IMR-90 (cell line): Measurements from ENCODE around the gene MFSD6L. TPM values are rescaled to one million over a fixed set of nuclear protein-coding genes. Genes with fewer than 3 reads are reported as not detected.

ENCODE experiments used
- ATAC-seq: fragments of 200-7000 bp; cut with Tn5 transposase; 2 replicates; pipeline ENCODE4 v1.9.1; 2020; ENCODE audit warnings: low read depth, mild to moderate bottlenecking, moderate library complexity
- BruUV-seq: library from RNA; stranded (reverse); fragments of 400-500 nt; replicated peaks from 2 replicates; lab custom pipeline; 2021; lab: Mats Ljungman, UMichigan
- CTCF ChIA-PET: fragments of 300-600 bp; formaldehyde crosslinking; extraction: SDS; loops from one replicate; lab custom pipeline; 2021; ENCODE audit warnings: antibody characterized with exemption; lab: Yijun Ruan, JAX
- POLR2A ChIA-PET: fragments of 300-600 bp; sonication (Branson Sonifier 250); formaldehyde crosslinking; loops from one replicate; lab custom pipeline; 2022; ENCODE audit warnings: antibody characterized with exemption; ENCODE audit not compliant: unreplicated experiment; lab: Charles Lee
- DNase-seq: peaks from one replicate; pipeline ENCODE4 v3.0.0; 2013
- H2AFZ ChIP-seq: replicated peaks from 2 replicates; pipeline ENCODE3; 2013; ENCODE audit warnings: low read length, mild to moderate bottlenecking; ENCODE audit not compliant: poor library complexity
- H2AK5ac ChIP-seq: 2 replicates; pipeline ENCODE4 v1.6.1; 2013; ENCODE audit warnings: low read depth, low read length, inconsistent platforms
- H2AK9ac ChIP-seq: replicated peaks from 2 replicates; pipeline ENCODE3; 2013; ENCODE audit warnings: mild to moderate bottlenecking, low read depth, low read length, moderate library complexity; ENCODE audit not compliant: poor library complexity
- H2BK120ac ChIP-seq: 2 replicates; pipeline ENCODE4 v1.6.1; 2013; ENCODE audit warnings: low read depth, low read length, inconsistent platforms
- H2BK15ac ChIP-seq: 3 replicates; pipeline ENCODE4 v1.6.1; 2013; ENCODE audit warnings: low read depth, low read length, inconsistent platforms
- H2BK20ac ChIP-seq: 2 replicates; pipeline ENCODE4 v1.6.1; 2013; ENCODE audit warnings: low read depth, mild to moderate bottlenecking, inconsistent platforms, low read length, moderate library complexity
- H2BK5ac ChIP-seq: 2 replicates; pipeline ENCODE4 v1.6.1; 2013; ENCODE audit warnings: mild to moderate bottlenecking, low read depth, low read length, inconsistent platforms; ENCODE audit not compliant: poor library complexity, severe bottlenecking
- H3K14ac ChIP-seq: replicated peaks from 2 replicates; pipeline ENCODE4 v1.6.1; 2013; ENCODE audit warnings: low read depth, low read length, inconsistent platforms
- H3K18ac ChIP-seq: 2 replicates; pipeline ENCODE4 v1.6.1; 2013; ENCODE audit warnings: low read depth, low read length, control low read depth
- H3K23ac ChIP-seq: 2 replicates; pipeline ENCODE4 v1.6.1; 2013; ENCODE audit warnings: low read depth, low read length, inconsistent platforms
- H3K27ac ChIP-seq: 2 replicates; pipeline ENCODE4 v1.5.1; 2013; ENCODE audit warnings: mild to moderate bottlenecking, control low read depth, low read length; ENCODE audit not compliant: insufficient read depth
- H3K27me3 ChIP-seq: 2 replicates; pipeline ENCODE4 v1.6.1; 2013; ENCODE audit warnings: low read length; ENCODE audit not compliant: control insufficient read depth, insufficient read depth
- H3K36me3 ChIP-seq: 2 replicates; pipeline ENCODE4 v1.6.1; 2013; ENCODE audit warnings: low read length, mixed read lengths; ENCODE audit not compliant: control insufficient read depth, insufficient read depth
- H3K4ac ChIP-seq: 2 replicates; pipeline ENCODE4 v1.6.1; 2013; ENCODE audit warnings: low read depth, low read length, inconsistent platforms
- H3K4me1 ChIP-seq: 2 replicates; pipeline ENCODE4 v1.6.1; 2013; ENCODE audit warnings: low read length, mixed read lengths; ENCODE audit not compliant: control insufficient read depth, insufficient read depth
- H3K4me2 ChIP-seq: 2 replicates; pipeline ENCODE4 v1.6.1; 2013; ENCODE audit warnings: low read depth, mild to moderate bottlenecking, control low read depth, low read length, moderate library complexity
- H3K4me3 ChIP-seq: 2 replicates; pipeline ENCODE4 v1.5.1; 2013; ENCODE audit warnings: low read depth, mild to moderate bottlenecking, control low read depth, low read length, moderate library complexity; ENCODE audit not compliant: insufficient read depth
- H3K56ac ChIP-seq: 2 replicates; pipeline ENCODE4 v1.6.1; 2013; ENCODE audit warnings: low read length, inconsistent platforms; ENCODE audit not compliant: insufficient read depth; ENCODE audit errors: extremely low read depth
- H3K79me1 ChIP-seq, 2 experiments: 2 replicates each; pipeline ENCODE4 v1.6.1; 2013; ENCODE audit warnings: low read length in 2 of 2, inconsistent platforms in 1 of 2, low read depth in 1 of 2
- H3K9ac ChIP-seq: 2 replicates; pipeline ENCODE4 v1.6.1; 2013; ENCODE audit warnings: low read depth, low read length, control low read depth
- H3K9me1 ChIP-seq: 2 replicates; pipeline ENCODE4 v1.6.1; 2013; ENCODE audit warnings: low read length, inconsistent platforms; ENCODE audit not compliant: insufficient read depth
- H3K9me3 ChIP-seq: 2 replicates; pipeline ENCODE4 v1.6.1; 2013; ENCODE audit warnings: low read length; ENCODE audit not compliant: control insufficient read depth, insufficient read depth
- H4K20me1 ChIP-seq: 2 replicates; pipeline ENCODE4 v1.6.1; 2013; ENCODE audit warnings: low read length, inconsistent platforms; ENCODE audit not compliant: insufficient read depth
- H4K5ac ChIP-seq: 2 replicates; pipeline ENCODE4 v1.6.1; 2013; ENCODE audit warnings: mild to moderate bottlenecking, low read depth, low read length, control low read depth
- H4K8ac ChIP-seq, 2 experiments: 2 replicates each; pipeline ENCODE4 v1.6.1; 2013; ENCODE audit warnings: low read depth in 2 of 2, low read length in 2 of 2, control low read depth in 1 of 2, inconsistent platforms in 1 of 2
- H4K91ac ChIP-seq: 2 replicates; pipeline ENCODE4 v1.6.1; 2013; ENCODE audit warnings: low read depth, low read length, inconsistent platforms; ENCODE audit not compliant: insufficient read depth
- CEBPB ChIP-seq: IDR thresholded peaks from 2 replicates; pipeline ENCODE4 v1.6.1; 2012; ENCODE audit warnings: low read depth, low read length, improper control_type of control experiment
- MXI1 ChIP-seq: IDR thresholded peaks from 2 replicates; pipeline ENCODE4 v1.6.1; 2012; ENCODE audit warnings: low read depth, mild to moderate bottlenecking, low read length, moderate library complexity, borderline replicate concordance
- NFE2L2 ChIP-seq: fragments of 150-350 bp; IDR thresholded peaks from 2 replicates; pipeline ENCODE4 v1.6.1; 2016; ENCODE audit warnings: low read depth, mild to moderate bottlenecking, low read length
- POLR2A ChIP-seq: IDR thresholded peaks from 2 replicates; pipeline ENCODE4 v1.6.1; 2012; ENCODE audit warnings: mild to moderate bottlenecking, low read depth, low read length
- RAD21 ChIP-seq: IDR thresholded peaks from 2 replicates; pipeline ENCODE4 v1.6.1; 2012; ENCODE audit warnings: low read length, improper control_type of control experiment
- RFX5 ChIP-seq: IDR thresholded peaks from 2 replicates; pipeline ENCODE4 v1.8.0; 2012; ENCODE audit warnings: low read depth, mild to moderate bottlenecking, low read length, moderate library complexity
- SMC3 ChIP-seq: fragments of 150-350 bp; IDR thresholded peaks from 2 replicates; pipeline ENCODE4 v1.6.1; 2016; ENCODE audit warnings: low read depth, mild to moderate bottlenecking, antibody characterized with exemption, low read length, moderate library complexity
- USF2 ChIP-seq: fragments of 150-350 bp; IDR thresholded peaks from 2 replicates; pipeline ENCODE4 v1.6.1; 2017; ENCODE audit warnings: mild to moderate bottlenecking, antibody characterized with exemption, low read length, low read depth
- WGBS, 2 experiments: methylation state at CpG; one replicate each; pipeline versions ENCODE4 v1.1.5 to v1.1.7; 2013; ENCODE audit warnings: missing lambda C conversion rate in 2 of 2; ENCODE audit not compliant: insufficient read length in 1 of 2; ENCODE audit errors: extremely low coverage in 2 of 2; 5-methylcytosine and 5-hydroxymethylcytosine counted together
- dilution Hi-C: fragments of 300-500 bp; cut with HindIII; formaldehyde crosslinking; loops from one replicate; pipeline ENCODE4 v1.14.3; 2018; ENCODE audit warnings: low sequenced_read_pairs; ENCODE audit not compliant: unreplicated experiment
- in situ Hi-C: fragments of 300-500 bp; cut with MboI; formaldehyde crosslinking; loops from 3 replicates; pipeline ENCODE4 v1.14.3; 2019; ENCODE audit warnings: low sequenced_read_pairs, inconsistent platforms, mixed read lengths
- intact Hi-C: fragments of 100-400 bp; cut with micrococcal nuclease; formaldehyde crosslinking; loops from 2 replicates; pipeline ENCODE4 v1.10.0; 2022
- polyA plus RNA-seq, 3 experiments: library from polyadenylated mRNA; depleted of rRNA; stranded (reverse); fragments of >200 nt; gene quantifications; 2 replicates each; pipeline ENCODE4 v1.2.3, GENCODE V29; 2012; ENCODE audit warnings: low replicate concordance in 1 of 3
- total RNA-seq: library from RNA; depleted of rRNA; stranded (reverse); fragments of >200 nt; gene quantifications from 2 replicates; pipeline ENCODE4 v1.2.3, GENCODE V29; 2012

The MFSD6L gene
- total and polyA plus RNA-seq, 2 of the 4 experiments (the other 2 are of a cell fraction), result not detected

GRCh38 chr17:8818047-8818446, 18.9 kb upstream of the MFSD6L start:
- Histone ChIP-seq H3K79me1 (no peaks in the 10 kb centered on the region), H2AFZ (no peak overlapping the region), H4K8ac (no peak overlapping the region), H4K91ac (no peak overlapping the region), H4K20me1 (no peaks in the 10 kb centered on the region), H3K4me3 (no peak overlapping the region), H2BK120ac (no peak overlapping the region), H4K5ac (no peak overlapping the region), H3K4me2 (no peak overlapping the region), H2BK15ac (no peak overlapping the region), H3K27me3 (no peaks in the 10 kb centered on the region), H2AK5ac (no peak overlapping the region), H3K4me1 (no peaks in the 10 kb centered on the region), H3K18ac (no peak overlapping the region), H3K14ac (no peak overlapping the region), H2BK5ac (no peak overlapping the region), H3K9me1 (no peaks in the 10 kb centered on the region), H3K56ac (no peak overlapping the region), H2BK20ac (no peak overlapping the region), H3K23ac (no peak overlapping the region), H3K9me3 (no peaks in the 10 kb centered on the region), H3K9ac (no peak overlapping the region), H2AK9ac (no peak overlapping the region), H3K27ac (no peak overlapping the region), H3K4ac (no peak overlapping the region), H3K36me3 (no peaks in the 10 kb centered on the region)
- POLR2A ChIA-PET, result no interaction called here
- ATAC-seq (no peak), DNase-seq (no peak)
- in situ Hi-C loops (no loop called here), intact Hi-C loops (no loop called here), dilution Hi-C loops (no loop called here)
- CTCF ChIA-PET, result interaction anchor here (0.6 kb wide), 1 partner anchor 436 kb away, joined by 3 read pairs; no protein-coding TSS in a partner anchor
- 73% methylated on average over 5 of the region's 8 CpGs; no CpG with 5 or more reads in 1 of the 2 experiments for WGBS, 2 experiments
- TF ChIP-seq USF2 (no peak), POLR2A (no peak), CEBPB (no peak), SMC3 (no peak), RFX5 (no peak), RAD21 (no peak), MXI1 (no peak), NFE2L2 (no peak)
- no TSS peak for BruUV-seq
